HepG2 (cell line): ENCODE data around the gene MSI2. TPM values are rescaled to one million over a fixed set of nuclear protein-coding genes. Genes with fewer than 3 reads are reported as not detected.
A peak's percentile ranks its signal among the peaks of the same experiment; 100 is the strongest.

Source experiments
- ATAC-seq: fragments of 200-7000 bp; cut with Tn5 transposase; 3 replicates; pipeline ENCODE4 v1.9.1; 2020; ENCODE audit warnings: mild to moderate bottlenecking, moderate library complexity
- BruUV-seq: library from RNA; stranded (reverse); fragments of 400-500 nt; replicated peaks from 2 replicates; lab custom pipeline; 2021; lab: Mats Ljungman, UMichigan
- CTCF ChIA-PET: fragments of 300-600 bp; formaldehyde crosslinking; extraction: SDS; loops from one replicate; lab custom pipeline; 2021; ENCODE audit warnings: low total read pairs, inconsistent platforms, low intra/inter-chr PET ratio; lab: Yijun Ruan, JAX
- POLR2A ChIA-PET: fragments of 350-600 bp; sonication (Branson Sonifier 250); formaldehyde crosslinking; loops from one replicate; lab custom pipeline; 2020; ENCODE audit warnings: antibody characterized with exemption, inconsistent platforms; lab: Yijun Ruan, JAX
- DNase-seq: peaks from one replicate; pipeline ENCODE4 v3.0.0-alpha.2; 2015; ENCODE audit warnings: low spot score
- FAIRE-seq: peaks from 3 replicates; lab custom pipeline; 2011; peaks lifted over from hg19 to GRCh38; lab: Jason Lieb, UNC
- H2AFZ ChIP-seq: one replicate; pipeline ENCODE4 v1.6.1; 2011; ENCODE audit warnings: low read length, inconsistent platforms
- H3K27ac ChIP-seq: fragments of 300-600 bp; 3 replicates; pipeline ENCODE4 v1.8.0; 2011; ENCODE audit warnings: mixed run types, mild to moderate bottlenecking, mixed read lengths, low read length, inconsistent platforms; ENCODE audit not compliant: insufficient read depth; ENCODE audit errors: extremely low read length
- H3K27me3 ChIP-seq, 2 experiments: fragments of 200-600 bp in 1 of 2; 2 replicates in 1 of 2; 3 replicates in 1 of 2; pipeline versions ENCODE4 v1.6.0 to v1.8.0; 2011; ENCODE audit warnings: low read length in 2 of 2, mild to moderate bottlenecking in 2 of 2, moderate library complexity in 2 of 2, inconsistent platforms in 1 of 2; ENCODE audit not compliant: insufficient read depth in 2 of 2, control insufficient read depth in 1 of 2
- H3K36me3 ChIP-seq, 2 experiments: fragments of 200-600 bp in 1 of 2; replicated peaks in 1 of 2; 2 replicates in 1 of 2; 3 replicates in 1 of 2; pipeline versions ENCODE4 v1.5.1 to v1.8.0; 2011; ENCODE audit warnings: low read length in 2 of 2, inconsistent platforms in 1 of 2; ENCODE audit not compliant: insufficient read depth in 2 of 2, control insufficient read depth in 1 of 2
- H3K4me1 ChIP-seq: 2 replicates; pipeline ENCODE4 v1.5.1; 2012; ENCODE audit warnings: low read length, inconsistent platforms; ENCODE audit not compliant: insufficient read depth
- H3K4me2 ChIP-seq: 2 replicates; pipeline ENCODE4 v1.6.0; 2011; ENCODE audit warnings: low read depth, low read length, inconsistent platforms
- H3K4me3 ChIP-seq, 3 experiments: fragments of 200-600 bp in 1 of 3; sonication (generic), shearing (Covaris generic) in 1 of 3; replicated peaks in 1 of 3; 2 replicates each; pipeline ENCODE4 v1.5.1; 2011 to 2016; ENCODE audit warnings: low read length in 3 of 3, inconsistent platforms in 2 of 3, low read depth in 2 of 3, mild to moderate bottlenecking in 2 of 3, control low read depth in 1 of 3, mixed read lengths in 1 of 3; ENCODE audit not compliant: insufficient read depth in 1 of 3
- H3K79me2 ChIP-seq: one replicate; pipeline ENCODE4 v1.6.1; 2011; ENCODE audit warnings: low read length, inconsistent platforms; ENCODE audit not compliant: insufficient read depth
- H3K9ac ChIP-seq: 2 replicates; pipeline ENCODE4 v1.6.0; 2011; ENCODE audit warnings: mild to moderate bottlenecking, low read depth, low read length, inconsistent platforms; ENCODE audit not compliant: insufficient read depth
- H3K9me3 ChIP-seq: 2 replicates; pipeline ENCODE4 v1.5.1; 2012; ENCODE audit warnings: mild to moderate bottlenecking, low read length
- H4K20me1 ChIP-seq: 2 replicates; pipeline ENCODE4 v1.6.0; 2011; ENCODE audit warnings: inconsistent platforms, mild to moderate bottlenecking, low read length, moderate library complexity; ENCODE audit not compliant: insufficient read depth
- ATF7-NPFF ChIP-seq: sonication (generic); formaldehyde crosslinking; IDR thresholded peaks from 2 replicates; pipeline ENCODE4 v1.8.1; 2023; ENCODE audit warnings: mild to moderate bottlenecking, low read depth, missing genetic modification reagents, moderate library complexity
- CCDC6 ChIP-seq: sonication (generic); formaldehyde crosslinking; IDR thresholded peaks from 2 replicates; pipeline ENCODE4 v1.8.1; 2022; ENCODE audit warnings: mild to moderate bottlenecking, missing genetic modification reagents, moderate library complexity
- CEBPB ChIP-seq: IDR thresholded peaks from 2 replicates; pipeline ENCODE4 v1.6.1; 2011; ENCODE audit warnings: low read depth, low read length, improper control_type of control experiment, borderline replicate concordance
- FOXK1 ChIP-seq: sonication (generic); formaldehyde crosslinking; IDR thresholded peaks from 2 replicates; pipeline ENCODE4 v1.4.0; 2020; ENCODE audit warnings: low read depth, missing genetic modification reagents, borderline replicate concordance
- HNRNPL ChIP-seq: fragments of 200-400 bp; formaldehyde crosslinking; IDR thresholded peaks from 2 replicates; pipeline ENCODE4 v1.6.1; 2017; ENCODE audit warnings: mild to moderate bottlenecking, low read depth, low read length
- PLSCR1 ChIP-seq: sonication (generic); formaldehyde crosslinking; IDR thresholded peaks from 2 replicates; pipeline ENCODE4 v1.5.0; 2020; ENCODE audit warnings: missing genetic modification reagents, mild to moderate bottlenecking, borderline replicate concordance
- RBM22 ChIP-seq: fragments of 200-400 bp; formaldehyde crosslinking; optimal IDR thresholded peaks from 2 replicates; pipeline ENCODE3; 2017; ENCODE audit warnings: mild to moderate bottlenecking, low read length, moderate library complexity
- SCMH1 ChIP-seq: sonication (generic); formaldehyde crosslinking; IDR thresholded peaks from 2 replicates; pipeline ENCODE4 v1.9.0; 2021; ENCODE audit warnings: missing genetic modification reagents, mild to moderate bottlenecking, borderline replicate concordance
- SIN3B ChIP-seq: fragments of 150-350 bp; IDR thresholded peaks from 2 replicates; pipeline ENCODE4 v1.6.1; 2014; ENCODE audit warnings: low read length
- SSRP1 ChIP-seq: IDR thresholded peaks from 2 replicates; pipeline ENCODE4 v1.6.1; 2016; ENCODE audit warnings: control low read depth
- TIGD3 ChIP-seq: sonication (generic); formaldehyde crosslinking; IDR thresholded peaks from 2 replicates; pipeline ENCODE4 v1.5.1; 2020; ENCODE audit warnings: mild to moderate bottlenecking, missing genetic modification reagents, borderline replicate concordance
- ZBTB3 ChIP-seq: sonication (generic); formaldehyde crosslinking; IDR thresholded peaks from 2 replicates; pipeline ENCODE4 v1.4.0; 2020; ENCODE audit warnings: low read depth, mild to moderate bottlenecking, moderate library complexity, missing genetic modification reagents, borderline replicate concordance
- ZFP37 ChIP-seq: sonication (generic); formaldehyde crosslinking; IDR thresholded peaks from 2 replicates; pipeline ENCODE4 v1.4.0; 2020; ENCODE audit warnings: missing genetic modification reagents, borderline replicate concordance
- ZNF552 ChIP-seq: sonication (generic); formaldehyde crosslinking; IDR thresholded peaks from 2 replicates; pipeline ENCODE4 v1.9.0; 2022; ENCODE audit warnings: missing genetic modification reagents, mild to moderate bottlenecking, borderline replicate concordance
- ZNF607 ChIP-seq: sonication (generic); formaldehyde crosslinking; IDR thresholded peaks from 2 replicates; pipeline ENCODE4 v1.5.1; 2020; ENCODE audit warnings: missing genetic modification reagents, mild to moderate bottlenecking, borderline replicate concordance
- ZZZ3 ChIP-seq: sonication (generic); formaldehyde crosslinking; IDR thresholded peaks from 2 replicates; pipeline ENCODE4 v1.4.0; 2020; ENCODE audit warnings: missing genetic modification reagents, mild to moderate bottlenecking, borderline replicate concordance
- WGBS: methylation state at CpG from one replicate; pipeline ENCODE4 v1.1.6; 2017; ENCODE audit warnings: low lambda C conversion rate; 5-methylcytosine and 5-hydroxymethylcytosine counted together
- in situ Hi-C: cut with HindIII; loops from 2 replicates; pipeline ENCODE4 v1.10.0; 2017; ENCODE audit warnings: low pct_unique_long_range_greater_than_20kb; ENCODE audit not compliant: extremely low pct_ligation_motif_present
- intact Hi-C: fragments of 100-400 bp; cut with micrococcal nuclease; formaldehyde crosslinking; loops from one replicate; pipeline ENCODE4 v1.10.0; 2022; ENCODE audit not compliant: unreplicated experiment
- polyA plus RNA-seq, 8 experiments: library from polyadenylated mRNA; depleted of rRNA in 3 of 8; stranded (reverse) in 7 of 8; unstranded in 1 of 8; fragments of >200 nt; fragmentation: Illumina TruSeq in 4 of 8; extraction: Trizol in 4 of 8; gene quantifications; 2 replicates each; pipeline versions ENCODE4 v1.2.1 to v1.2.3, GENCODE V29; 2011 to 2016; ENCODE audit warnings: low read depth in 4 of 8, missing spikeins in 1 of 8, mixed read lengths in 1 of 8; ENCODE audit not compliant: insufficient read depth in 1 of 8
- total RNA-seq, 5 experiments: library from RNA; depleted of rRNA; stranded (reverse); fragments of >200 nt; fragmentation: Illumina TruSeq; extraction: Trizol; gene quantifications; 2 replicates each; pipeline ENCODE4 v1.2.3, GENCODE V29; 2016; ENCODE audit warnings: low read depth in 1 of 5

The MSI2 gene
- total and polyA plus RNA-seq, 2 of the 13 experiments (the other 11 are each of a cell fraction or from before 2014, with no cell fraction given) = 77.5 to 78.4 TPM

- DNase-seq (no peak), FAIRE-seq (no peak)
- no peaks in the 10 kb centered on the region for H4K20me1 ChIP-seq
Observed at GRCh38 chr17:57572600-57572999, 316.3 kb downstream of the MSI2 start.

GRCh38 chr17:57574040-57574513 lies 317.8 kb downstream of the MSI2 start:
- H3K9ac ChIP-seq = no peak overlapping the region
- no peak overlapping the region for H3K4me3 ChIP-seq
- CTCF ChIA-PET = no interaction called here
- H3K4me1 ChIP-seq = peaks cover 47% of the 10 kb centered on the region
- H3K4me2 ChIP-seq = no peak overlapping the region
- in situ Hi-C loops (no loop called here), intact Hi-C loops (no loop called here)
- H3K79me2 ChIP-seq = no peaks in the 10 kb centered on the region
- no peaks in the 10 kb centered on the region for H3K9me3 ChIP-seq
- TF ChIP-seq TIGD3 (CRISPR knock-in tag) (no peak), FOXK1 (CRISPR knock-in tag) (no peak), CCDC6 (no peak), ZBTB3 (CRISPR knock-in tag) (no peak), SIN3B (no peak), RBM22 (peak; percentile 42), SSRP1 (CRISPR knock-in tag) (no peak)
- no peak for ATAC-seq
- no TSS peak for BruUV-seq
- H3K27ac ChIP-seq = no peak overlapping the region
- no peak for FAIRE-seq
- POLR2A ChIA-PET = interaction anchor here (8.2 kb wide), 1 partner anchor 12 kb away, joined by 113 read pairs; no protein-coding TSS in a partner anchor
- H4K20me1 ChIP-seq = no peaks in the 10 kb centered on the region
- WGBS = 100% methylated on average over 4 of the region's 4 CpGs
- H3K27me3 ChIP-seq = no peaks in the 10 kb centered on the region
- DNase-seq = no peak
- peaks cover 7 to 21% of the 10 kb centered on the region in 2 experiments; a peak in 4 of 5 replicates for H3K36me3 ChIP-seq
- H2AFZ ChIP-seq = no peak overlapping the region

More at GRCh38 chr17:57572600-57572999, 316.3 kb downstream of the MSI2 start:
- Histone ChIP-seq H2AFZ (no peak overlapping the region), H3K4me3 (no peak overlapping the region), H3K27ac (no peak overlapping the region), H3K27me3 (no peaks in the 10 kb centered on the region), H3K4me2 (no peak overlapping the region), H3K36me3 (peaks cover 7 to 29% of the 10 kb centered on the region in 2 experiments; a peak in 4 of 5 replicates), H3K4me1 (peaks cover 33% of the 10 kb centered on the region), H3K9me3 (no peaks in the 10 kb centered on the region), H3K79me2 (no peaks in the 10 kb centered on the region), H3K9ac (no peak overlapping the region)
- BruUV-seq = no TSS peak
- CTCF ChIA-PET = no interaction called here
- no peak for ATAC-seq
- in situ Hi-C loops (no loop called here), intact Hi-C loops (no loop called here)
- WGBS = 96% methylated on average over 13 of the region's 13 CpGs
- TF ChIP-seq PLSCR1 (CRISPR knock-in tag) (no peak), ZNF552 (CRISPR knock-in tag) (no peak), SCMH1 (CRISPR knock-in tag) (no peak), ZNF607 (CRISPR knock-in tag) (no peak), ZFP37 (CRISPR knock-in tag) (no peak), ATF7-NPFF (CRISPR knock-in tag) (no peak), CEBPB (no peak), ZZZ3 (CRISPR knock-in tag) (no peak), HNRNPL (no peak)
- POLR2A ChIA-PET = no interaction called here
